Testis (tissue), 2 donors: ENCODE measurements around the gene FOXD4L1.
"Not testable (repeated sequence)": the region's sequence is repeated elsewhere in the genome, so short reads cannot be mapped to it uniquely, and the experiment has no call there.

Source experiments
- POLR2A ChIP-seq: fragments of 450-650 bp; IDR thresholded peaks from one replicate; pipeline ENCODE4 v1.6.1; 2017; ENCODE audit warnings: antibody characterized with exemption, mild to moderate bottlenecking, moderate library complexity
- TF ChIP-seq, protein P1 (sequence below), 3 experiments: fragments of 450-650 bp in 2 of 3; fragments of 200-600 bp in 1 of 3; sonication (generic) in 1 of 3; IDR thresholded peaks; one replicate each; pipeline ENCODE4 v1.5.1; 2016 to 2019; ENCODE audit warnings: antibody characterized with exemption in 3 of 3, mild to moderate bottlenecking in 2 of 3, moderate library complexity in 1 of 3

DNA sequence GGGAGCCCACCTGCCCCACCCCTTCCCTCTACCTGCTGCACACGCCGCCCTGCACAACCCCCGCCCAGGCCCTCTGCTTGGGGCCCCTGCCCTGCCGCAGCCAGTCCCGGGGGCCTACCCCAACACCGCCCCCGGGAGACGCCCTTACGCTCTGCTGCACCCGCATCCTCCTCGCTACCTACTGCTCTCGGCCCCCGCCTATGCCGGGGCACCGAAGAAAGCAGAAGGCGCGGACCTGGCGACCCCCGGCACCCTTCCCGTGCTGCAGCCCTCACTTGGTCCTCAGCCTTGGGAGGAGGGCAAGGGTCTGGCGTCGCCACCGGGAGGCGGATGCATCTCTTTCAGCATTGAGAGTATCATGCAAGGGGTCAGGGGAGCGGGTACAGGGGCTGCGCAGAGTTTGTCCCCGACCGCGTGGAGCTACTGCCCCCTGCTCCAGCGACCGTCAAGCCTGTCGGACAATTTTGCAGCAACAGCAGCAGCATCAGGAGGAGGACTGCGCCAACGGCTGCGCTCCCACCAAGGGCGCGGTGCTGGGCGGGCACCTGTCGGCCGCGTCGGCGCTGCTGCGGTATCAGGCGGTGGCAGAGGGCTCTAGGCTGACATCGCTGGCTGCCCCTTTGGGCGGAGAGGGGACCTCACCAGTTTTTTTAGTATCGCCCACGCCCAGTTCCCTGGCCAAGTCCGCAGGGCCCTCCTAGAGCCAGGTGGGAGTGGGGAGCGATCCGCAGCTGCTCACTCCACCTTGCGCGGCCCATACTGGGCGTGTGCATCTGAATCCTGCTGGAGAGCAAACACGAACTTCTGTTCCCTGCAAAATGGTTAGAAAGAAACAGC lies 1.6 kb downstream of the FOXD4L1 start:
- not testable (repeated sequence) for TF ChIP-seq POLR2A
- TF ChIP-seq, protein P1, sequence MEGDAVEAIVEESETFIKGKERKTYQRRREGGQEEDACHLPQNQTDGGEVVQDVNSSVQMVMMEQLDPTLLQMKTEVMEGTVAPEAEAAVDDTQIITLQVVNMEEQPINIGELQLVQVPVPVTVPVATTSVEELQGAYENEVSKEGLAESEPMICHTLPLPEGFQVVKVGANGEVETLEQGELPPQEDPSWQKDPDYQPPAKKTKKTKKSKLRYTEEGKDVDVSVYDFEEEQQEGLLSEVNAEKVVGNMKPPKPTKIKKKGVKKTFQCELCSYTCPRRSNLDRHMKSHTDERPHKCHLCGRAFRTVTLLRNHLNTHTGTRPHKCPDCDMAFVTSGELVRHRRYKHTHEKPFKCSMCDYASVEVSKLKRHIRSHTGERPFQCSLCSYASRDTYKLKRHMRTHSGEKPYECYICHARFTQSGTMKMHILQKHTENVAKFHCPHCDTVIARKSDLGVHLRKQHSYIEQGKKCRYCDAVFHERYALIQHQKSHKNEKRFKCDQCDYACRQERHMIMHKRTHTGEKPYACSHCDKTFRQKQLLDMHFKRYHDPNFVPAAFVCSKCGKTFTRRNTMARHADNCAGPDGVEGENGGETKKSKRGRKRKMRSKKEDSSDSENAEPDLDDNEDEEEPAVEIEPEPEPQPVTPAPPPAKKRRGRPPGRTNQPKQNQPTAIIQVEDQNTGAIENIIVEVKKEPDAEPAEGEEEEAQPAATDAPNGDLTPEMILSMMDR (IDR thresholded peaks at IDR 0.05): not testable (repeated sequence)
